LNCaP clone FGC (cell line): ENCODE data around the gene CTRB2.
A peak's percentile ranks its signal among the peaks of the same experiment; 100 is the strongest.

Source experiments
- DNase-seq: peaks from one replicate; pipeline ENCODE4 v3.0.0-alpha.2; 2011; ENCODE audit warnings: low read depth
- H3K4me3 ChIP-seq: 2 replicates; pipeline ENCODE4 v1.5.1; 2011; ENCODE audit warnings: mild to moderate bottlenecking, low read depth, low read length, control low read depth
- TF ChIP-seq, protein P1 (sequence below): IDR thresholded peaks from 2 replicates; pipeline ENCODE4 v1.5.1; 2012; ENCODE audit warnings: mild to moderate bottlenecking; ENCODE audit not compliant: control insufficient read depth, insufficient read depth; ENCODE audit errors: extremely low read depth

The CTRB2 gene

DNA sequence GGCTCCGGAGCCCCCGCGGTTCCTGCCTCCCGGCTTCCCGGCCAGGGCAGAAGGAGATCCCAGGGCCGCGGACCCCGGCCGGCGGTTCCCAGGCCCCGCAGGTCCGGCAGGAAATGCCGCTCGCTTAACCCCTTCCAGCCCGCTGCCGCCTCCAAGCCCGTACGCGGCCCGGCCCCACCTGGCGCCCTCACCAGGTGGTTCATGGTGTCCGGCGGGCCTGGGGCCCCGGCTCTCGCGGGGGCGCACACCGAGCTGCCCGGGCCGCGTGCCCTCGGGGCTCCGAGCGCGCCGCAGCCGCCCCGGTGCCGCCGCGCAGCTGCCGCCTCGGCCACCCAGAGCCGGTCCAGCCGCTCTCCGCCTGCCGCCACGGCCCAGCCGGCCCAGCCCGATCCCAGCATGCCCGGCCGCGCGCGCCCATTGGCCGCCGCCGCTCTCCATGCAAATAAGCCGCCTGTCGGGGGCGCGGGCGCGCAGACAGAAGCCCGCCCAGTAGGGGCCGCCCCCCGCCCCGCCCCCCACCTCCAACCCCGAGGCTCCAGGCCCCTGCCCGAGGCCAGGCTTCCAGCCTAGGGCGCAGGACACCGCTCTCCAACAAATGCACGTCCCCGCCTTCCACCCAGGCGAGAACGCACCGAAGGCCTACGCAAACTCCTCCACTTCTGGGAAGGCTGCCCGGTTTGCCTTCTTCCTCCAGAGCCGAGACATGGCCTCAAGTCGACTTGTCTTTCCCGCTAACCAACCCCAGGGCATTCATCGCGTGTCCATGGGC lies 44.5 kb upstream of the CTRB2 start, which contains the start of gene BCAR1:
BCAR1 (minus strand) TSS at position 345 of the 769 bp plus-strand sequence; CDS start at position 203, 142 bp downstream.
- peak; percentile 89 for DNase-seq
- TF ChIP-seq, protein P1, sequence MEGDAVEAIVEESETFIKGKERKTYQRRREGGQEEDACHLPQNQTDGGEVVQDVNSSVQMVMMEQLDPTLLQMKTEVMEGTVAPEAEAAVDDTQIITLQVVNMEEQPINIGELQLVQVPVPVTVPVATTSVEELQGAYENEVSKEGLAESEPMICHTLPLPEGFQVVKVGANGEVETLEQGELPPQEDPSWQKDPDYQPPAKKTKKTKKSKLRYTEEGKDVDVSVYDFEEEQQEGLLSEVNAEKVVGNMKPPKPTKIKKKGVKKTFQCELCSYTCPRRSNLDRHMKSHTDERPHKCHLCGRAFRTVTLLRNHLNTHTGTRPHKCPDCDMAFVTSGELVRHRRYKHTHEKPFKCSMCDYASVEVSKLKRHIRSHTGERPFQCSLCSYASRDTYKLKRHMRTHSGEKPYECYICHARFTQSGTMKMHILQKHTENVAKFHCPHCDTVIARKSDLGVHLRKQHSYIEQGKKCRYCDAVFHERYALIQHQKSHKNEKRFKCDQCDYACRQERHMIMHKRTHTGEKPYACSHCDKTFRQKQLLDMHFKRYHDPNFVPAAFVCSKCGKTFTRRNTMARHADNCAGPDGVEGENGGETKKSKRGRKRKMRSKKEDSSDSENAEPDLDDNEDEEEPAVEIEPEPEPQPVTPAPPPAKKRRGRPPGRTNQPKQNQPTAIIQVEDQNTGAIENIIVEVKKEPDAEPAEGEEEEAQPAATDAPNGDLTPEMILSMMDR = 0 out of 2 replicates have a peak, but pooled peaks have one; percentile 8
- peak within 1 kb of the TSS; percentile 77 for H3K4me3 ChIP-seq

DNA sequence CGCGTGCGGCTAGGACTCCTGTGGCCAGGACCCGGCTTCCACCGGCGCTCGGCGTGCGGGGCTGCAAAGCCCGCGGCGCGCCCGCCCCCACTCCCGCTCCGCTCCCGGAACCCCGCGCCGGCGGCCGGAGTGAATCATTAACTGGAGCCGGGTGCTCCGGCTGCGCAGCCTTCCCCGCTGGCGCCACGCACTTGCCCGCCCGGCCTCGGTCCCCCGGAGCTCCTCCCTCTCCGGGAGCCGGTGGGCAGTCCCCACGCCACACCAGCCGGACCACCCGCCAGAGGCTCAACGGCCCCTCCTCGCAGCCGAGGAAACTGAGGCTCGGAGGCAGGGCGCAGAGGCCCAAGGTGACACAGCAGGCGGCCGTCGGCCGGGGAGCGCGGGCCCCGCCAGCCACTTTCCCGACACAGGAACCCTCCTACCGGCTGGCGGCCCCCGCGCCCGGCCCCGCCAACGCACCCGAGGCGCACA lies 43.9 kb upstream of the CTRB2 start:
- no peak for DNase-seq
- H3K4me3 ChIP-seq = peak overlapping the region; percentile 77
- TF ChIP-seq, protein P1 = no peak

DNA sequence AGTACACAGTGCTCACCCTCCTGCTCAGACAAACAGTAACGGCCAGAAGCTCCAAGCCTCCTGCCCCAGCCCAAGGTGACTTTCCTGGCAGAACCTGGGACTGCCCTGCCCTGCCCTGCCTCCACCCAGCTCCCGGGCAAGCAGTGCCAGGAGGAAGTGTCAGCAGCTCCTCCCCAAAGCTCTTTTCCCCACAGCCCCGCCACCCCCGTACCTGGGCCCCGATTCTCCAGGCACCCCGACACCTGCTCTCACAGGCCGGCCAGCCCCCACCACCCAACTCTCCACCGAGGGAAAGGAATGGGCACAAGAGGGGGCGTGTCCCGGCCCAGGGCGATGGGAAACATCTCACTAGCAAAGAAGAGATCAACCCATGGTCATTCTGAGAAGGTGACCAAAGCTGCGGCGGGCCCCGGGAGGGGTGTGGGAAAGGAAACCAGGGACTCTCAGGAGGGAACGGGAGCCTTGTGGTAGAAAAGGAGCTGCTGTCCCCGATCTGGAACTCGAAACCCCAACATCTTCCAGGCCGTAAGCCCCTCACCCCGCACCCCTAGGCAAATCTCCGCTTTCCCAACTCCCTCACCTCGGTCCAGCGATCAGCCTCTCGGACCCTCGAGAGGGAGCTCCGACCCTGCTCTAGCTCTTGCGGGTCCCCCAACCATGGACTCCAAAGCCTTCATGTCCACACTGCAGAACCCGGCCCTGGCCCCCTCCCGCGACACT lies 43.3 kb upstream of the CTRB2 start:
- H3K4me3 ChIP-seq = peak overlapping the region; percentile 77
- no peak for DNase-seq
- TF ChIP-seq, protein P1 = no peak

DNA sequence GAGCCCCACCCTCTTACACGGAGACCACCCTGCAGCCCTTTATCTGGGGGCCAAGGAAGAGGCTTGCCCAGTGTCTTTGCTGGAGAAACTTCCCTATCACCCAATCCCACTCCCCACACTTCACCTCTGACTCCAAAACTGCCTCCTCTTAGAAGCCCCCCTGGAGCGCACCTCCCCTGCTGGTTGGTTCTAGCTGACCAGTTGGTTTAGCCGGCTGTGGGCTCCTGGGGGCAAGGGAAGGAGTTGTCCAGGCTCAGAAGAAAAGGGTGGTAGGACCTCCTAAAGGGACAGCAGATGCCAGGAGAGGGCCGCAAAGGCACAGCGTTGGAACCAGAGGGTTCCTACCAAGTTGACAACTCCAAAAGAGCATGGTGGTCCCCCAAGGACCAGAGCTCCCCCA lies 42.5 kb upstream of the CTRB2 start:
- DNase-seq = no peak
- peak overlapping the region; percentile 77 for H3K4me3 ChIP-seq
- TF ChIP-seq, protein P1 = no peak

DNA sequence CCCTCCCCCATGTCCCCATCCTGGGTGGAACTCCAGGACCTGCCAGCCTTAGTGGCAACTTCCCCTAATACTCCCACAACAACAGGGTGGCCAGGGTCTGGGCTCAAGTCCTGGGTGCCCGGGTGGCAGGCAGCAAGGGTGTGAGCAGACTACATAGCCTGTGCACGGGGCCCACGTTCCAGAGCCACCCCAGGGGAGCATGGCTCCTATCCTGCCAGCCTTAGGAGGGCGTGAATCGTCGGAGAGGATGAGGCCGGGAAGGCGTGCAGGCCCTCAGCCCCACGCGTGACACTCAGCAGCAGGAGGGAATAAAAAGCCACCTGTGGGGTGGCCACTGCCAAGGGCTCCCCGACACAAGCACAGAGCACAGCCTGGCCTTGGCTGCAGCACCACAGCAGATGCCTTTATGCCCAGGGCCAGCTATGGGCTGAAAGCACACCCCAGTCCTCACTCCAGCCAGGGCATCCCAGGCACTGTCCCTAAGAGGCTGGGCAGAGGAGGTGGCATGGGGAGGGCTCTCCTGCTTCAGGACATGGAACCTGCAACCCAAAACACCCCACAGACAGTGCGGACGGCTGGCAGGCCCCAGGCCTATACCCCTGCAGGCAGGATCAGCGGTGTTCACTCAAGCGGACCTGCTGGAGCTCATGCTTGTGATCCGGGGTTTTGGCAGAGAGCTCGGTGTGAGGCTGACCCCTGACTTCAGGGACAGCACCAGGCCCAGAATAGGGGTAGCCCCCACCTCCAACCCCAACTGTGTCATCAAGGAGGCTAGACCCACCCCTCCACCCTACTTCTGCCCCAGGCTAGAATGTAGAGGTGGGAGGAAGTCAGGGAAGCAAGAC lies 41.8 kb upstream of the CTRB2 start:
- no peak for DNase-seq
- TF ChIP-seq, protein P1 = no peak
- no peak overlapping the region for H3K4me3 ChIP-seq

DNA sequence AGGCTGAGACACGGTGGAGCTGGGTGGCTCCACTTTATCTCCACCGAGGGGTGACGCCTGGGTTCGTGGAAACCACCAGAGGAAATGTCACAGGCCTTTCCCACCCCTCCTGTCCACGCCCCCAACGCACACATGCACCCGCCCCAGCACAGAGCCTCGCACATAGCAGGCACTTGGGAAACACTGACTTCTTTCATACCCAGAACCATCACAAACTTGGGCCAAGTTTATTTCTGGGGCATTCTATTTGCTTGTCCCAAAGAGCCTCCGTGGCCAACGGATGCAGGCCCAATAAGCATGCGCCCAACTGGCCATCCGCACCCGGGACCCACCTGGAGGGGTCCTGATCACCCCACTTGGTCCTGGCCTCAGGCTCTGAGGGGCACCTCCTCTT lies 41.2 kb upstream of the CTRB2 start:
- TF ChIP-seq, protein P1 = no peak
- DNase-seq = no peak
- H3K4me3 ChIP-seq = no peak overlapping the region
